ENCODE results near the gene TMEM150B.

The TMEM150B gene

GRCh38 chr19:55275851-55276719 is 49.1 kb downstream of the TMEM150B start:
- no peak overlapping the region for H2BK120ac ChIP-seq (ENCODE audit: low read depth, low read length)
- H4K91ac ChIP-seq (ENCODE audit: low read depth, low read length, poor library complexity) = no peak overlapping the region
- H3K36me3 ChIP-seq (replicated peaks in 1 of 2; ENCODE audit: control insufficient read depth in 2 of 2, insufficient read depth in 2 of 2, low read length in 2 of 2) = peaks cover 18 to 39% of the 10 kb centered on the region in 2 donors
- no peaks in the 10 kb centered on the region for H3K27me3 ChIP-seq (ENCODE audit: control insufficient read depth in 3 of 3, insufficient read depth in 3 of 3, low read depth in 1 of 3, low read length in 3 of 3)
- no peak overlapping the region for H3K27ac ChIP-seq (replicated peaks; ENCODE audit: low read length)
- no peak overlapping the region for H3K4me2 ChIP-seq (ENCODE audit: insufficient read depth, low read length, poor library complexity, severe bottlenecking)
- no peak overlapping the region for H2BK5ac ChIP-seq (ENCODE audit: low read length)
- DNase-seq (ENCODE audit: low spot score) = no peak
- H3K79me1 ChIP-seq (ENCODE audit: low read depth, low read length) = peaks cover 3% of the 10 kb centered on the region
- no peak overlapping the region for H3K4me3 ChIP-seq (ENCODE audit: low read length in 2 of 2)
- H2AK5ac ChIP-seq (ENCODE audit: low read depth, low read length) = no peak overlapping the region
- no peak overlapping the region for H4K8ac ChIP-seq (ENCODE audit: low read depth, low read length)
- no peak overlapping the region for H3K18ac ChIP-seq (ENCODE audit: low read length)
- no peak overlapping the region for H2AFZ ChIP-seq (ENCODE audit: low read length)
- no peak overlapping the region for H3K4ac ChIP-seq (ENCODE audit: low read length)
- no peaks in the 10 kb centered on the region for H3K9me3 ChIP-seq (replicated peaks in 1 of 2; ENCODE audit: control insufficient read depth in 2 of 2, insufficient read depth in 1 of 2, low read depth in 1 of 2, low read length in 2 of 2)
- H3K9ac ChIP-seq (ENCODE audit: low read depth, low read length, poor library complexity) = no peak overlapping the region
- no peak overlapping the region for H3K23ac ChIP-seq (ENCODE audit: low read depth, low read length, poor library complexity)
- H2BK12ac ChIP-seq (ENCODE audit: low read length) = no peak overlapping the region
- no CpG with 5 or more reads among the region's 17 CpGs for WGBS, 2 donors (ENCODE audit: extremely low coverage in 2 of 2, insufficient read length in 2 of 2, insufficient replicate concordance in 1 of 2)
- H3K4me1 ChIP-seq (ENCODE audit: control insufficient read depth in 2 of 2, insufficient read depth in 1 of 2, low read depth in 1 of 2, low read length in 2 of 2) = peaks cover 7 to 10% of the 10 kb centered on the region in 2 donors
- H3K14ac ChIP-seq (ENCODE audit: low read length) = no peak overlapping the region
- no peak overlapping the region for H2BK15ac ChIP-seq (ENCODE audit: low read length)

DNA sequence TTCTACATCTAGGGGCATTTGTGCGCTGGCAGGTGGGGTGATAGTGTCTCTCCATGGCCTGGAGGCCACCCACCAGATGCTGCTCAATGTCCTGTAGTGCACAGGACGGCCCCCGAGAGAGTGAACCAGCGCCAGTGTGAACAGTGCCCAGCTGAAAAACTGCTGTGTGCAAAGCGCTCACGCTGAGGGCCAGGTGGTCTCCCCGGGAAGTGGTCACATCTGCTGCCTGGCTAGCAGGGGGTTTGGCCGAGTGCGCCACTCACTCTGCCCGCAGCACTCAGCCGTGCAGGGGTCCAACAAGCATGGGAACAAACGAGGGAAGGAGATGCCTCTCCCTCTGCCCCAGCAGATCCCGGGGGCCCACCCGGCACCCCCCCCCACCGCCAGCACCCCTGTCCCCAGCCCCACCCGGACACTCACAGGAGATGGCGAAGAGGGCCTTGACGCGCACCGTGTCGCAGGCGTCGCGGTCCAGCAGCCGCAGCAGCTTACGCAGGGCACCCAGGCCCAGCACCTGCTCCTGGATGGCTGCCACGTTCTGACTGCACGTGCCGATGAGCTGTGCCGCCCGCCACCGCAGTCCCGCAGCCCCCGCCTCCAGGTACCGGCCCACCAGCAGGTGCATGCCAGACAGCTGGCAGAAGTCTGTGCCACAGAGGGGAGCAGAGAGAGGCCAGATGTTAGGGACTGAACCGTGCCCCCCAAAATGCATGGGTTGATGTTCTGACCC is 51.0 kb downstream of the TMEM150B start:
- WGBS, 2 donors (ENCODE audit: extremely low coverage in 2 of 2, insufficient read length in 2 of 2, insufficient replicate concordance in 1 of 2) = no CpG with 5 or more reads among the region's 36 CpGs
- no peak overlapping the region for H3K18ac ChIP-seq (ENCODE audit: low read length)
- no peaks in the 10 kb centered on the region for H3K9me3 ChIP-seq (replicated peaks in 1 of 2; ENCODE audit: control insufficient read depth in 2 of 2, insufficient read depth in 1 of 2, low read depth in 1 of 2, low read length in 2 of 2)
- peak overlapping the region; percentile 32 for H3K9ac ChIP-seq (ENCODE audit: low read depth, low read length, poor library complexity)
- H3K4me2 ChIP-seq (ENCODE audit: insufficient read depth, low read length, poor library complexity, severe bottlenecking) = no peak overlapping the region
- H3K36me3 ChIP-seq (replicated peaks in 1 of 2; ENCODE audit: control insufficient read depth in 2 of 2, insufficient read depth in 2 of 2, low read length in 2 of 2) = peaks cover 19 to 43% of the 10 kb centered on the region in 2 donors
- H4K91ac ChIP-seq (ENCODE audit: low read depth, low read length, poor library complexity) = peak overlapping the region; percentile 69
- H3K4me1 ChIP-seq (ENCODE audit: control insufficient read depth in 2 of 2, insufficient read depth in 1 of 2, low read depth in 1 of 2, low read length in 2 of 2) = peaks cover 2 to 3% of the 10 kb centered on the region in 2 donors
- H3K27me3 ChIP-seq (ENCODE audit: control insufficient read depth in 3 of 3, insufficient read depth in 3 of 3, low read depth in 1 of 3, low read length in 3 of 3) = no peaks in the 10 kb centered on the region
- H2AK5ac ChIP-seq (ENCODE audit: low read depth, low read length) = no peak overlapping the region
- no peak overlapping the region for H2BK12ac ChIP-seq (ENCODE audit: low read length)
- no peak overlapping the region for H2BK5ac ChIP-seq (ENCODE audit: low read length)
- no peak overlapping the region for H2AFZ ChIP-seq (ENCODE audit: low read length)
- H3K79me1 ChIP-seq (ENCODE audit: low read depth, low read length) = peaks cover 3% of the 10 kb centered on the region
- H3K27ac ChIP-seq (replicated peaks; ENCODE audit: low read length) = no peak overlapping the region
- no peak overlapping the region for H3K4ac ChIP-seq (ENCODE audit: low read length)
- no peak for DNase-seq (ENCODE audit: low spot score)
- no peak overlapping the region for H4K8ac ChIP-seq (ENCODE audit: low read depth, low read length)
- no peak overlapping the region for H3K23ac ChIP-seq (ENCODE audit: low read depth, low read length, poor library complexity)
- no peak overlapping the region for H3K14ac ChIP-seq (ENCODE audit: low read length)
- no peak overlapping the region for H2BK120ac ChIP-seq (ENCODE audit: low read depth, low read length)
- H2BK15ac ChIP-seq (ENCODE audit: low read length) = no peak overlapping the region
- no peak overlapping the region for H3K4me3 ChIP-seq (ENCODE audit: low read length in 2 of 2)

- no peak overlapping the region for H2AK5ac ChIP-seq (ENCODE audit: low read depth, low read length)
- H3K4me1 ChIP-seq (ENCODE audit: control insufficient read depth in 2 of 2, insufficient read depth in 1 of 2, low read depth in 1 of 2, low read length in 2 of 2) = no peaks in the 10 kb centered on the region
- H3K18ac ChIP-seq (ENCODE audit: low read length) = no peak overlapping the region
- no peaks in the 10 kb centered on the region for H3K79me1 ChIP-seq (ENCODE audit: low read depth, low read length)
- H2BK5ac ChIP-seq (ENCODE audit: low read length) = no peak overlapping the region
- H3K36me3 ChIP-seq (replicated peaks in 1 of 2; ENCODE audit: control insufficient read depth in 2 of 2, insufficient read depth in 2 of 2, low read length in 2 of 2) = peaks cover 18 to 41% of the 10 kb centered on the region in 2 donors
- WGBS, 2 donors (ENCODE audit: extremely low coverage in 2 of 2, insufficient read length in 2 of 2, insufficient replicate concordance in 1 of 2) = no CpG with 5 or more reads among the region's 18 CpGs
- no peak overlapping the region for H3K4me3 ChIP-seq (ENCODE audit: low read length in 2 of 2)
- no peaks in the 10 kb centered on the region for H3K9me3 ChIP-seq (replicated peaks in 1 of 2; ENCODE audit: control insufficient read depth in 2 of 2, insufficient read depth in 1 of 2, low read depth in 1 of 2, low read length in 2 of 2)
- no peak overlapping the region for H3K14ac ChIP-seq (ENCODE audit: low read length)
- no peak overlapping the region for H3K4ac ChIP-seq (ENCODE audit: low read length)
- no peak overlapping the region for H3K4me2 ChIP-seq (ENCODE audit: insufficient read depth, low read length, poor library complexity, severe bottlenecking)
- H4K91ac ChIP-seq (ENCODE audit: low read depth, low read length, poor library complexity) = no peak overlapping the region
- H2BK15ac ChIP-seq (ENCODE audit: low read length) = no peak overlapping the region
- no peaks in the 10 kb centered on the region for H3K27me3 ChIP-seq (ENCODE audit: control insufficient read depth in 3 of 3, insufficient read depth in 3 of 3, low read depth in 1 of 3, low read length in 3 of 3)
- H2BK120ac ChIP-seq (ENCODE audit: low read depth, low read length) = no peak overlapping the region
- no peak overlapping the region for H3K9ac ChIP-seq (ENCODE audit: low read depth, low read length, poor library complexity)
- H2AFZ ChIP-seq (ENCODE audit: low read length) = no peak overlapping the region
- DNase-seq (ENCODE audit: low spot score) = no peak
- no peak overlapping the region for H4K8ac ChIP-seq (ENCODE audit: low read depth, low read length)
- H2BK12ac ChIP-seq (ENCODE audit: low read length) = no peak overlapping the region
- H3K23ac ChIP-seq (ENCODE audit: low read depth, low read length, poor library complexity) = no peak overlapping the region
- H3K27ac ChIP-seq (replicated peaks; ENCODE audit: low read length) = no peak overlapping the region
These were observed 53.0 kb downstream of the TMEM150B start for GRCh38 chr19:55272142-55272541.
